Measurements from ENCODE around the gene TMEM35A.

GRCh38 chrX:101136235-101136634, 57.6 kb downstream of the TMEM35A start:
- TF ChIP-seq POLR2A (IDR thresholded peaks at IDR 0.05; ENCODE audit: low read length) (no peak), GATA1 (IDR thresholded peaks at IDR 0.05; ENCODE audit: low read depth, low read length) (no peak)

All from erythroblast (primary cell).